Spleen (tissue), 11 donors: ENCODE measurements around the gene ST3GAL2. TPM values are rescaled to one million over a fixed set of nuclear protein-coding genes. Genes with fewer than 3 reads are reported as not detected.

ENCODE experiments used
- DNase-seq: peaks from one replicate; pipeline ENCODE4 v3.0.0-alpha.2; 2020
- H3K27ac ChIP-seq, 8 donors: fragments of 200-600 bp; sonication (generic) in 7 of 8; 1 replicate in 4 of 8; 2 replicates in 4 of 8; pipeline versions ENCODE4 v1.5.0 to v1.8.0; 2016 to 2021; ENCODE audit warnings: inconsistent platforms in 4 of 8, mild to moderate bottlenecking in 4 of 8, moderate library complexity in 1 of 8
- H3K27me3 ChIP-seq, 7 donors: fragments of 200-600 bp; sonication (generic) in 6 of 7; replicated peaks in 1 of 7; 1 replicate in 4 of 7; 2 replicates in 3 of 7; pipeline versions ENCODE4 v1.5.0 to v1.8.0; 2016 to 2021; ENCODE audit warnings: inconsistent platforms in 3 of 7, mild to moderate bottlenecking in 1 of 7
- H3K36me3 ChIP-seq, 6 donors: fragments of 200-600 bp; sonication (generic) in 5 of 6; 1 replicate in 4 of 6; 2 replicates in 2 of 6; pipeline versions ENCODE4 v1.5.0 to v1.8.0; 2016 to 2021; ENCODE audit warnings: inconsistent platforms in 2 of 6
- H3K4me1 ChIP-seq, 6 donors: fragments of 200-600 bp; sonication (generic) in 5 of 6; 1 replicate in 3 of 6; 2 replicates in 3 of 6; pipeline versions ENCODE4 v1.5.0 to v1.8.0; 2016 to 2021; ENCODE audit warnings: inconsistent platforms in 3 of 6
- H3K4me3 ChIP-seq, 8 donors: fragments of 200-600 bp; sonication (generic) in 7 of 8; 1 replicate in 4 of 8; 2 replicates in 4 of 8; pipeline versions ENCODE4 v1.5.0 to v1.8.0; 2016 to 2021; ENCODE audit warnings: inconsistent platforms in 4 of 8, mild to moderate bottlenecking in 4 of 8, moderate library complexity in 2 of 8
- H3K9me3 ChIP-seq, 8 donors: fragments of 200-600 bp; sonication (generic) in 7 of 8; 1 replicate in 4 of 8; 2 replicates in 4 of 8; pipeline versions ENCODE4 v1.5.0 to v1.8.0; 2016 to 2021; ENCODE audit warnings: inconsistent platforms in 4 of 8
- POLR2A ChIP-seq, 3 donors: fragments of 450-650 bp; IDR thresholded peaks; one replicate each; pipeline ENCODE4 v1.5.1; 2017; ENCODE audit warnings: antibody characterized with exemption in 3 of 3, mild to moderate bottlenecking in 1 of 3
- POLR2AphosphoS5 ChIP-seq, 3 donors: sonication (generic); formaldehyde crosslinking; IDR thresholded peaks; one replicate each; pipeline ENCODE4 v1.5.1; 2017; ENCODE audit warnings: antibody characterized with exemption in 3 of 3
- WGBS, 5 donors: extraction: QIAGEN DNeasy Blood & Tissue Kit in 3 of 5; methylation state at CpG; one replicate each; pipeline versions ENCODE4 v1.1.5 to v1.1.7; 2013 to 2018; 5-methylcytosine and 5-hydroxymethylcytosine counted together
- intact Hi-C: fragments of 100-400 bp; cut with DNase I; formaldehyde crosslinking; loops from one replicate; pipeline ENCODE4 v1.15.0; 2023; ENCODE audit warnings: low total_unique reads
- polyA plus RNA-seq, 3 donors: library from polyadenylated mRNA; stranded (reverse); fragments of 200-250 nt; gene quantifications; one replicate each; pipeline ENCODE4 v1.2.1, GENCODE V29; 2013
- total RNA-seq, 7 donors: library from RNA; depleted of rRNA in 3 of 7; stranded (reverse); fragments of >200 nt in 3 of 7; fragmentation: NEBNext Ultra II Directional in 4 of 7; extraction: Animal tissue kit (Norgen Biotek cat#: 25700) in 4 of 7; gene quantifications; one replicate each; pipeline versions ENCODE4 v1.1.0 to v1.2.1, GENCODE V29; 2016 to 2021
- TF ChIP-seq, protein P1 (sequence below), 11 experiments: fragments of 200-600 bp in 7 of 11; fragments of 450-650 bp in 4 of 11; sonication (generic) in 4 of 11; IDR thresholded peaks in 8 of 11; conservative IDR thresholded peaks in 3 of 11; 1 replicate in 7 of 11; 2 replicates in 4 of 11; pipeline versions ENCODE4 v1.4.0 to v1.8.0; 2016 to 2021; ENCODE audit warnings: antibody characterized with exemption in 11 of 11, inconsistent platforms in 4 of 11, mild to moderate bottlenecking in 1 of 11
- donor health status: healthy with polysubstance abuse.
- donor health status: DM: no; HTN: no; CAD: no; lungs with moderate emphysema.
- donor health status: DM: no; HTN: no; CAD: no.
- donor health status: Bipolar disorder and iron deficiency.
- donor health status: healthy.
- donor health status: DM: no; HTN: no; CAD: no.
- donor health status: DM: yes; HTN: yes; CAD: no.

The ST3GAL2 gene
- total and polyA plus RNA-seq, 10 donors: 5.2 to 66.9 (median 43.7) TPM

DNA sequence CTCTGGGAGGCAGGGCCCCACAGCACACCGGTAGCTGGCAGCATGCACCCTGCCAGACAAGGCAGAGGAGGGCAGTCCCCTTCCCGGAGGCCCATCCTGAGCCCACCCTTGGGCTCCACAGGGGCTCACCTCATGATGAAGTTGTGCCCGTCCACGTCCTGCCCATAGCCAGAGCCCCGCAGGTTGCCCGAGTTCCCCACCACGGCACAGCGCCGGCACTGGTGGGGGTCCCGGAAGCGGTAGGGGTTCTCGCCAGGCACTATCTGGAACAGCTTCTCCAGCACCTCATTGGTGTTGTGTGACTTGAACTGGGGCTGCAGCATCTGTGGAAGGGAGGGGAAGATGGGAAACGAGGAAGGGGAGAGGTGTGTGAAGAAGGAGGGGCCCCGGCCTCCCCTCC lies 44.0 kb downstream of the ST3GAL2 start:
- Histone ChIP-seq H3K27ac (peak overlapping the region in 1 of 8 donors; percentile 51), H3K36me3 (peaks cover 0 to 95% (median 40%) of the 10 kb centered on the region in 6 donors), H3K4me3 (no peak overlapping the region), H3K9me3 (no peaks in the 10 kb centered on the region), H3K4me1 (peaks cover 0 to 26% (median 6%) of the 10 kb centered on the region in 6 donors), H3K27me3 (no peaks in the 10 kb centered on the region)
- no peak for DNase-seq
- intact Hi-C loops: no loop called here
- TF ChIP-seq, protein P1, sequence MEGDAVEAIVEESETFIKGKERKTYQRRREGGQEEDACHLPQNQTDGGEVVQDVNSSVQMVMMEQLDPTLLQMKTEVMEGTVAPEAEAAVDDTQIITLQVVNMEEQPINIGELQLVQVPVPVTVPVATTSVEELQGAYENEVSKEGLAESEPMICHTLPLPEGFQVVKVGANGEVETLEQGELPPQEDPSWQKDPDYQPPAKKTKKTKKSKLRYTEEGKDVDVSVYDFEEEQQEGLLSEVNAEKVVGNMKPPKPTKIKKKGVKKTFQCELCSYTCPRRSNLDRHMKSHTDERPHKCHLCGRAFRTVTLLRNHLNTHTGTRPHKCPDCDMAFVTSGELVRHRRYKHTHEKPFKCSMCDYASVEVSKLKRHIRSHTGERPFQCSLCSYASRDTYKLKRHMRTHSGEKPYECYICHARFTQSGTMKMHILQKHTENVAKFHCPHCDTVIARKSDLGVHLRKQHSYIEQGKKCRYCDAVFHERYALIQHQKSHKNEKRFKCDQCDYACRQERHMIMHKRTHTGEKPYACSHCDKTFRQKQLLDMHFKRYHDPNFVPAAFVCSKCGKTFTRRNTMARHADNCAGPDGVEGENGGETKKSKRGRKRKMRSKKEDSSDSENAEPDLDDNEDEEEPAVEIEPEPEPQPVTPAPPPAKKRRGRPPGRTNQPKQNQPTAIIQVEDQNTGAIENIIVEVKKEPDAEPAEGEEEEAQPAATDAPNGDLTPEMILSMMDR (IDR thresholded peaks at IDR 0.05 in 8 of 11, conservative IDR thresholded peaks at IDR 0.05 in 3 of 11): no peak
- TF ChIP-seq POLR2AphosphoS5 (IDR thresholded peaks at IDR 0.05) (no peak), POLR2A (IDR thresholded peaks at IDR 0.05) (no peak)
- 83 to 97% (median 95%) methylated on average over 7 to 14 of the region's 14 CpGs for WGBS, 5 donors

DNA sequence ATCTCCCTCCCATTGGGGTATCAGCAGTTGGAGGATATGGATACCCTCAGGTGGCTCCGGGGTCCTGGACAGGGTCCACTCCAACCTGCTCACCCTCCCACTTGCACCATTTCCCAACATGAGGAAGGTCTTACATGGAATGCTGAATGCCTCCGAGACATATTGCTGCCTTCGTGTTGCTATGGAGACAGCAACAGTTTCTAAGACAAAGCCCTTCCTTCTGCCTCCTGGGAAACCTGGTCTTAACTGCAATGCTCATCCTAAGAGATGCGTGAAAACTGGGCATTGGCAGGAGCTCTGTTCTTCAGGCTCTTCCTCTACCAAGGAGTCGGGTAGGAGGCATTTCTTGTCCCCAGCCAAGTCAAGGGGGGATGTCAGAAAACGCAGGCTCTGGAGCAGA lies 45.2 kb downstream of the ST3GAL2 start:
- TF ChIP-seq POLR2AphosphoS5 (IDR thresholded peaks at IDR 0.05): no peak
- TF ChIP-seq, protein P1 (IDR thresholded peaks at IDR 0.05 in 8 of 11, conservative IDR thresholded peaks at IDR 0.05 in 3 of 11): no peak
- no peak for TF ChIP-seq POLR2A (IDR thresholded peaks at IDR 0.05)
- peaks cover 0 to 24% (median 4%) of the 10 kb centered on the region in 6 donors for H3K4me1 ChIP-seq
- no peak overlapping the region for H3K27ac ChIP-seq
- 92 to 98% (median 96%) methylated on average over 6 of the region's 6 CpGs for WGBS, 5 donors
- DNase-seq: no peak
- H3K4me3 ChIP-seq: no peak overlapping the region
- intact Hi-C loops: no loop called here
- peaks cover 0 to 93% (median 33%) of the 10 kb centered on the region in 6 donors for H3K36me3 ChIP-seq
- no peaks in the 10 kb centered on the region for H3K9me3 ChIP-seq
- no peaks in the 10 kb centered on the region for H3K27me3 ChIP-seq

DNA sequence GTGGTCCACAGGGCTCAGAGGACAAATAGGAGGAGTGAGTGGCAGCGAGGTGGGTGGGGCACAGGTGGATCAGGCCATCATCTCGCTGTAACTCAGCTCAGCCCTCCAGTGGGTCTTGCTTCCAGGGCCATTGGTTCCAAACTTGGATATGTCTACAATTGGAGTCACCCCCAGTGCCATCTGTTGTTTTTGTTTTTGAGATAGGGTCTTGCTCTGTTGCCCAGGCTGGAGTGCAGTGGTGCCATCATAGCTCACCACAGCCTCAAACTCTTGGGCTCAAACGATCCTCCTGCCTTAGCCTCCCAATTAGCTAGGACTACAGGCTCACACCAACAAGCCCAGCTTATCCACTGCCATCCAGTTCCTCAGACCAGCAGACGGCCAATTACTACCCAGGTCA lies 46.3 kb downstream of the ST3GAL2 start:
- WGBS, 5 donors: 95 to 99% (median 97%) methylated on average over 2 to 4 of the region's 4 CpGs
- no peak for DNase-seq

DNA sequence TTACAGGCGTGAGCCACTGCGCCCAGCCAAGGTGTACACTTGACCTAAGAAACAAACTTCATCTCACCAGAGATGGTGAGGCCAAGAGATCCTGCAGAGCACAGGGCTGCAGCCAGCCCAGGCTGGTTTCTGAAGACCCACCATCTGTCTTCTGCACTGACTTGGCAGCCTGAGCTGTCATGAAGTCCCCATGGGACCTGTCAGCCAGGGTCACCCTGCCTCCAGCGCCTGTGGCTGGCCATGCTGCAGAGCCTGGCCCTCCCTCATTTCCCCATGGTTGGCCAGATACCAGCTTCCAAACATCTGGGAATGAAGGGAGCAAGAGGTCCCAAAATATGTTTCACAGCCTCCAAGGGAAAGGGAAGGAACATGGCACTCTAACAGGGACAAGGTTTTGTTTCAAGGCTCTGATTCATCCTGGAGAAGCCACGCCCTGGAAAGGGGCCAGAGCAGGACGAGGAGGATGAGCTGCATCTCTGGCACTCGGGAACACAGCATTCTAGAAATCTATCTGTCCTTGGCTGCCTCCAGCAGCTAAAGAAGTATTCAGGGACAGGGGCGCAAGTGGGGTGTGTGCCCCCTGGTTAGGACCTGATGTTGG lies 46.9 kb downstream of the ST3GAL2 start:
- 72 to 86% (median 83%) methylated on average over 7 of the region's 7 CpGs for WGBS, 5 donors

More for the DNA sequence above, 46.3 kb downstream of the ST3GAL2 start:
- Histone ChIP-seq H3K9me3 (no peaks in the 10 kb centered on the region), H3K4me3 (no peak overlapping the region), H3K4me1 (peaks cover 0 to 24% (median 4%) of the 10 kb centered on the region in 6 donors), H3K36me3 (peaks cover 0 to 93% (median 35%) of the 10 kb centered on the region in 6 donors), H3K27me3 (no peaks in the 10 kb centered on the region), H3K27ac (no peak overlapping the region)
- TF ChIP-seq, protein P1 (IDR thresholded peaks at IDR 0.05 in 8 of 11, conservative IDR thresholded peaks at IDR 0.05 in 3 of 11): no peak
- TF ChIP-seq POLR2AphosphoS5 (IDR thresholded peaks at IDR 0.05) (no peak), POLR2A (IDR thresholded peaks at IDR 0.05) (no peak)
- intact Hi-C loops: no loop called here

More for the DNA sequence above, 46.9 kb downstream of the ST3GAL2 start:
- no peak for DNase-seq
- H3K4me1 ChIP-seq: peaks cover 0 to 24% (median 4%) of the 10 kb centered on the region in 6 donors
- TF ChIP-seq, protein P1 (IDR thresholded peaks at IDR 0.05 in 8 of 11, conservative IDR thresholded peaks at IDR 0.05 in 3 of 11): no peak
- no peak for TF ChIP-seq POLR2A (IDR thresholded peaks at IDR 0.05)
- TF ChIP-seq POLR2AphosphoS5 (IDR thresholded peaks at IDR 0.05): no peak
- H3K36me3 ChIP-seq: peaks cover 0 to 93% (median 39%) of the 10 kb centered on the region in 6 donors
- H3K9me3 ChIP-seq: no peaks in the 10 kb centered on the region
- no peak overlapping the region for H3K4me3 ChIP-seq
- intact Hi-C loops: no loop called here
- no peak overlapping the region for H3K27ac ChIP-seq
- H3K27me3 ChIP-seq: no peaks in the 10 kb centered on the region
